Activated CD4-positive, alpha-beta T cell treated with anti-CD3 and anti-CD28 coated beads, Interleukin-2, amount 50 U/mL, for 1 hour (primary cell): ENCODE measurements around the gene EGLN3.
"Not testable (repeated sequence)": the region's sequence is repeated elsewhere in the genome, so short reads cannot be mapped to it uniquely, and the experiment has no call there.

Experiments
- DNase-seq: peaks from one replicate; pipeline ENCODE4 v3.0.0-alpha.2; 2020

The EGLN3 gene

DNA sequence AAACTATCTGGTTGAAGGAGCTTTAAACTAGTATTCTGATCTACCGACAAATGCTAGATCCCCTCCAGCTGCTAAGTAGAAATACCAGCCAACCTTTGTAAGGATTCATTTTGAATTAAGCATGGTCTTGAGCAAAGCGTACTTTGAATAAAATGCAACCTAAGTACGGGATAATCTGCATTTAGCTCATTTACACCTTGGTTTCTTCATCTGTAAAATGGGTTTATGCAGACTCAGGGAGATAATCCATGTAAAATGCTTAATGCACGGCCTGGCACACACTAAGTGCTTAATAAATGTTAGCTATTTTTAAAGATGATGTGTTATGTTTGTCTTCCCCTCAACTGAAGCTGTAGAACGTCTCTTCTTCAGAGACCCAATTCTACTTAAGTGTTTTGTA, 15.9 kb downstream of the EGLN3 start:
- DNase-seq = no peak

DNA sequence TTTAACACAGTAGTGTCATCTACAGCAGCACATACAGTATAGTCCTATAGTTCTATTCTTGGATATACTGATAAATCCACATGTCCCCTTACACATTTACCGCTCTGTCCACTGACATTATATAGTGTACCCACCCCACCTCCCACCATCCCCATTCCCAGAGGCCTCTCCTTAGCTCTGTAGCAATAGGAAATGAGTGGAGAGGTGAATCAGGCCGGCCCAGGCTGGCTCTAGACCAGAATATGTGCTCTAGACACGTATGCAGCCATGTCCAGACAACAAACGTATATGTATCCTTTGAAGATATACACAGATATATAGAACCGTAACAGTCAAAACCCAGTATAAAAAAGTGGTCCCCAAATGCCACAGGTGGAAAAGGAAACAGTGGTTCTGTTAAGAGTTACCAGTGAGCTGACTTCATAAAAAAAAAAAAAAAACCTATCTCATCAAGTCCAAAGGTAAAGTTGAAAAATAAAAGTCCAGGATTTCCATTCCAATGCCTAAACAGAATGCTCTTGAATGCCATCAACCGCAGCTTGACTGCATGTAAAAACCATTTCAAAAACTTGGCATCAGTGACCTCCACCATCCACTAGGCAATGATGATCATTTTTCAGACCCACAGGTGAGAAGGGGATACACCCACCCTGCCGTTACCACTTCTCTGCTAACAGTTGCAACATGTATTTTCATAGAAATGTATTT, 16.7 kb downstream of the EGLN3 start:
- no peak for DNase-seq

DNA sequence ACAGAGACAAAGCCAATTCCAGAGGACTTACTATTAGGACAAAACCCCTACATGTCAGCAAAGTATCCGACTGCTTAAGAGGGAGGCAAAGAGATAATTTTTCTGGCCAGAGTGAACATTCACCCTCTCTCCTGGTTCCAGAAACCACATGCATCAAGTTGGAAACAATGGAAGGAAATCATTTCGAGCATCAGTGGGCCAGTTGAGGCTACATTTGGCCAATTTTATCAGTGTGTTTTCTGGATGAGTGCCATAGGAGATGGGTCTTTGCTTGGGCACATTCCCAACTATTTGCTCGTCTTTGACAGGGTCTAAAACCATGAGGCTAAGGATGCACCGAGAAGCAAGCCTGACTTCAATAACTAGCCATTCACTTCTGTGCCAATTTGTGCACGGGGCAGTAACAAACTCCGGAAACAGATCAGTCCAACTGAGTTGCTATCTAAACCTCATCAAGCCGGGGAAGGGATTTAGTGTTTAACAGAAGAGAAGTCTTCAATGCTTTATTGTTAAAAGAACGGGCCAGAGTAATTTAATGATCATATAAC, 17.4 kb downstream of the EGLN3 start:
- no peak for DNase-seq

DNA sequence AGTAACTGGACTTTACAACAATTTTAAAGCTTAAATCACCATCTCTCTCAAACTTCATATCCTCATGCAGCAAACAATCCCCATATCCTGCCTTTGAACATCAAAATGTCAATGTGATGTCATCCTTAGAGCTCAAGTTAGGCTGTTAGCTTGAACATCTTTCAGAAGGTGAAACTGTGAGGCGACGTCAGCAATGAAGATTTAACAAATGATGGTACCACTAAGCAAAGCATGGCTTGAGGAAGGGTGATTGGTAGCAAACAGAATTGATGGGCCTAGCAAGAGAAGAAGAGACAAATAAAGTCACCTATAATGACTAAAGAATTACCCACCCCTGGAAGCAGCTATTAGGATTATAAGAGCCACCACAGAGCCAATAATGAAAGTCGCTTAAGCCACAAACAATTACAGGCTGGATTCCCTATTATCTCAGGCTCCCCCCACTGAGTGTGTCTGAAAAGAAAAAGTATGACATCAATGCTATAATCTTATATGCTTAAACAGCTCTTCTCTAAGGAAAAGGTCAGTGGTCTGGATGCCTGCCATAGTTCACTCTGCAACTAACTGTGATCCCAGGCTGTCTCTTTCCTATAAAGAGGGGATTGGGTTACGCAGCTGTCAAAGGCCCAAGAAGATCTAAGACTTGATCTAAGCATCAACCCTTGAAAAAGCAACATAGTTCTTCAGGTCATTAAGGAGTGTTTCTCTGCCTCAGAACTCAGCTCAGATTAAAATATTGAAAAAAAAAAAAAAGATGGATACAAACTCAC, 18.1 kb downstream of the EGLN3 start:
- no peak for DNase-seq

DNA sequence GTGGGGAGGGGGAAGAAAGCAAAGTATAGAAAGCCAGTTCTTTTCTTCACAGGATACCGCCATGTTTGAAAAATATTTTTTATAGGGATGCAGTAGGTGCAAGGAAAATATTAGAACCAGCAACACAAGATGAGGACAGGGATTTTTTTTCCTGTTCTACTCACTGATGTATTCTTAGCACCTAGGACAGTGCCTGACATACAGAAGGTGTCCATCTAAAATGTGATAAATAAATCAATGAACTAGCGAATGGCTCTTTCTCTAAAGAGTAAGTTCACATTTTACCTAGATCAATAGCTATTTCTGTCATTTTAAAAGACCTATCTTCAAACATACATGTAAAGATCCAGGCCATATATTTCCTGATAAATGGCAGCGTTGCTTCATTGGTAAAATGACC, 18.8 kb downstream of the EGLN3 start:
- DNase-seq = no peak

DNA sequence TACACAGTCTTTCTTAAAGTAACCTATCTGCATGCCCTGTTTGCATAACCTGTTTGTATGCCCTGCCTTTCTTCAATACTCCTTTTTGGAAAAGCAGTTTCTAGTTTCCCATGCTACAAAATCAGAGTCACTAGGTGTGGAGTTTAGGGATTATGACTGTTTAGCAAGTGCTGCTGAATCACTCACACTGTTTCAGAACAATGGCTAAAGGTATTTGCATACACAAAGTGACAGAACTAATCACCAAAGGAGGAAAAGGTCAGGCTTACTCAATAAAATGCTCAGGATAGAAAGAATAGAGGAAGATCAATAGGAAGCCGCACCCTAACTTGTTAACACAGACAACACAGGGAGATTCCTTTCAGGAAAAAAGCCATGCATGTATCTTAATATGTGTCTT, 19.4 kb downstream of the EGLN3 start:
- DNase-seq = no peak

DNA sequence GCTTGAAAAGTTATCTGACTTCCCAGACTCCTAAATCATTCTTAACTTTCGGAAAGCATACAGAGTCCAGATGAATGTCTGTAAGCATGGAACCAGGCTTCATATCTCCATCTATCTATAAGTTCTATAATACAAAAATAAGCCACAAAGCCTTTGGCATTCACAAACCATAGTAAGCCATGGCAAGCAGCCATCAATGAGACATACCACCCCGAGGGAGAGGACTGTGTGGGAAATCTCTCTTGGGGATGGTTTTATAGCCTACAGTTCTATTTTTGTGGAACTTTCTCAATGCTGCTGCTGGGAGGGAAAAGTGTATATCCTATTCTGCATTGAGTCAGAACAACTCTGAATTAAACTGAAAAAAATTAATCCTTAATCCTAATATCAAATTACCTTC, 20.4 kb downstream of the EGLN3 start:
- DNase-seq = no peak

DNA sequence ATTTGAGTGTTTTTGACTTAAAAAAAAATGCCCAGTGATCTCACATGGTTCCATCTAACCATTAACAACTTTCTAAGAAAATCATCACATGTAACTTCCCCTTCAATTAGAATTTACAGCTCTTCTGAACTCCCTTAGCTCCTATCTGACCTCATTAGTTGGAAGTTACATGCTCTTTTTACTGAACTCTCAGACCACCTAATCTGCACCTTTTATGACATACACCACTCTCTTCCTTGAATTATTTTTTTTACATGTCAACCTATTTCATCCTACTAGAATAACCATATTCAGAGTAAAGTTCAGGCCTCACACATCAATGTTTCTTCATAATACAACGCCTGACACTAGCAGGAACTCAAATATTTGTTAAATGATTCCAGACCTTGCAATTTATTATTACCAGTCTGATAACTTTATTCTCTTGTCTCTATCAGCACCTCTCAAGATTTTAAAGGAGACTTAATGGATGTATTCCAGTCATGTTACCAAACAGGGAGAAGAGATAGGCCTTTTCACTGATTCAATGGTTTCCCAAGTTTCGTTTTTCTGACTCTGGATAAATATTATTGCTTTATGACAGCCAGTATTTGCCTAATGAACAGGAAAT, 21.0 kb downstream of the EGLN3 start:
- DNase-seq = no peak

DNA sequence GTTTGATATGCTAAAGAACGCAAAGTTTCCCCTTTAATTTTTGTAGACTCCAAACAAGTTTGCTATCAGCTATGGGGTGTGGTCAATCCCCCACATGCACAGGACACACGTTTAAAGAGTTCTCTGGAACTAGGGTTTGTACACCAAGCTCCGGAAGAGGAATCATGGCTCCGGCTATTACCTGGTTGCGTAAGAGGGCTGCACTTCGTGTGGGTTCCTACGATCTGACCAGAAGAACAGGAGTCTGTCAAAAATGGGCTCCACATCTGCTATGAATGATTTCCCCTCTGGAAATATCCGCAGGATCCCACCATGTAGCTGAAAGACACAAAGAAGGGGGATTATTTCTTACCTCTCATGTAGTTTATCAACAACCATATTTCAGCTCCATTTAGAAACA, 22.0 kb downstream of the EGLN3 start:
- DNase-seq = no peak

DNA sequence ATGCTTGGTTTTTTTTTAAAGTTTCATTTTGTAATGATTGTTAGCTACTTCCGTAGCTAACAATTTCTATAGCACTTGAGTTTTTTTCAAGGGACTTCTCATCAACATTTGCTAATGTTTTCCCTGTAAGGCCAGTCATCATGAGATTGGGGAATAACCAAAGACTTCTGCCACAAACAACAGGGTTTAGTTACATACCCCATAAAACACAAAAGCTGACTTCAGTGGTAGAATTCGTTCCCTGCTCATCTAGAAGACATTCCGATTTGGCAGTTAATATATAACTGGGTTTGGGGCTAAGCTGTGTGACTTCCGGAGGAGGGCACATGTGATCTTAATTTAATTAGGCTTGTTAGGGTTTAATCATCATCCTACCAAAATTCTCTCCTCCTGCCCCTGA, 22.9 kb downstream of the EGLN3 start:
- no peak for DNase-seq

DNA sequence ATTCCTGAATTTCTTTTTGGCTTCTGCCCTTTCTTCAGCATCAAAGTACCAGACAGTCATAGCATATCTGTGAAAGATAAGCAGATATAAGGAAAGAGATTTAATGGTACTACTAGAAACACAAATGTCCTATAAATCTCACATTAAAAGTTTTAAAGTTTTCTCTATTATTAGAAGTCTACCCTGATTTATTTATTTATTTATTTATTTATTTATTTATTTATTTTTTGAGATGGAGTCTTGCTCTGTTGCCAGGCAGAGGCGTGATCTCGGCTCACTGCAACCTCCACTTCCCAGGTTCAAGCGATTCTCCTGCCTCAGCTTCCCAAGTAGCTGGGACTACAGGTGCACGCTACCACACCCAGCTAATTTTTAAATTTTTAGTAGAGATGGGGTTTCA, 23.9 kb downstream of the EGLN3 start:
- DNase-seq = not testable (repeated sequence)

DNA sequence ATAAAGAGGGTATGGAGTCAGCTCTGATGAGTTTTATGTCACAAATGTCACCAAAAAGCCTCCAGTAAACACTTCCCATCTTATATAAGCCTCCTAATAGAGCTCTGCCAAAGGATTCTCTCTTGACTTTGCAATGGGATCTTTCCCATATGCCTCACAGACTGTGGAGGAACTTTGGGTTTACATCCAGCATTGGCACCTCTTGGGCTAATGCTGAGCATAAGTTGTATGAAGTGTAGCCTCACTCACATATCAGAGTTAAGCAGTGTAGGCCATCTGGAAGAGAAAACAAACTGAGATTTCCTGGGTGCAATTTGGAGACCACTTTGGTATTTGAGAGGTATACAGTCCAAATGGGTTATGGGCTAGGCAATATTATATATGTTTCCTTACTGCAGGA, 24.9 kb downstream of the EGLN3 start:
- no peak for DNase-seq

DNA sequence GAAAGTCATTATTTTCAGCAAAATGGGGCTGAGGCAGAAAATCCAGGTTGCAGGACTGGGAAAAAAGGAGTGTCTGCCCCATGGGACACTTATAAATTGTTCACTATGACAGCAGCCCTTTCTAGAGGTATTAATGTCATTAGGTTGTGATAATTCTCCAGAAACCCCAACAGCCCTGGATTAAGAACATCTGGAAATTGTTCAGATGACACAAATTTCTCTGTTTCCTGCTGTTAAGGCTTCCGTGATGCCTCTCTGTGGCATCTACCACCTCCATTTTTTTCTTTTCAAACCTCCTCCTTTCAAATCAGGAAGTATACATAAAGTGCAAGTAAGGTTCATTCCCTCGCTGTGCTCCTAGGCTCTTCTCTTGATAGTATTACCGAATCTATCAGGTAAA, 25.6 kb downstream of the EGLN3 start:
- DNase-seq = no peak

DNA sequence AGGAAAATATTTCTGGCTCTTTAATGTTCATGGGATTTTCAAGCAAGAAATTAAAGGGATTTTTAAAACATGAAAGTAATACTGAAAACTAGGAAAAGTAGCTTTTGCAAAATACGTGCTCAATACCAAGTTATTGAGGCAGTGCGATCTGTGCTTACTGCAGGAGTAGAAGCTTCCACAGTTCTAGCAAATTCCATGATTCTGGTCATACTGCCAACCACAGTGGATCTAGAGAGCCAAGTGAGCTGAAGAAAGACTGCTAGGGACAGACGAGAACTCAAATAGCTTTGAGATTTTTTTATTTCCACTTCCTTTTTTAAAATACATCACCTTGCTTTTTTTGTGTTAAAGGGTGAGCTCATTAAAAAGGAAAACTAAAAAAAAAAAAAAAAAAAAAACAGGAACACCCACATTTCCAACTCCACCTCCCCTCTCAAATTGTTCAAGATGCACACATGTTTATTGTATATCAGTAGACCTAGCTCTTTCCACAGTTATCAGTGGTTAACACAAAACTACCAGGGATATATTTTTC, 26.2 kb downstream of the EGLN3 start:
- DNase-seq = no peak

DNA sequence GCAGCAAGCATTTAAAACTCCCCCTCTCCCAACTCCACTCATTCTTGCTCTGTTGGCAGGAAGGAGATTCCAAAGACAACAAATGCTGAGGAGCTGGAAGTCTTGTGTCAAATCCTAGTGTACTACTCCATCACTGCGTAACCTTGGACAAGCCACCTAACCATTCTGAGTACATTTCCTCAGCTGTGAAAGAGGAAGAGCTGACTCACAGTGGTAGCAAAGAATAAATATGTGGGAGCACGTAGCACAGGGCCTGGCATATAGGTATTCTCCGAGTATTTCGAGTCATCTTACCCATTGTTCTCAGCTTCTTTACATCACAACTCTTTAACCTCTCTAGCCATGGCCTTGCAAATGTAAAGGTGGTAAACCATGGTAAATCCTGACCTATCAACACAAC, 28.7 kb downstream of the EGLN3 start:
- no peak for DNase-seq

DNA sequence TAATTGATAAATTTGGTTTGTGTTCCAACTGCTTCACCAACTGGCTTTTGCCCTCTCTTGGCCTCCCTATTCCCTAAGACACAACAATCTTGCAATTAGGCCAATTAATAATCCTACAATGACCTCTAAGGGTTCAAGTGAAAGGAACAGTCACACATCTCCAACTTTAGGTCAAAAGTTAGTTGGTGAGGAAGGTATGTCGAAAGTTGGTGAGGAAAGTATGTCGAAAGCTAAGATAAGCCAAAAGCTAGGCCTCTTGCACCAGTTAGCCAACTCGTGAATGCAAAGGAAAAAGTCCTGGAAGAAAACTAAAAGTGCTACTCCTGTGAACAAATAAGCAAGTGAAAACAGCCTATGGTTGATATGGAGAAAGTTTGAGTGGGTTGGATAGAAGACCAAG, 32.6 kb downstream of the EGLN3 start:
- DNase-seq = no peak

DNA sequence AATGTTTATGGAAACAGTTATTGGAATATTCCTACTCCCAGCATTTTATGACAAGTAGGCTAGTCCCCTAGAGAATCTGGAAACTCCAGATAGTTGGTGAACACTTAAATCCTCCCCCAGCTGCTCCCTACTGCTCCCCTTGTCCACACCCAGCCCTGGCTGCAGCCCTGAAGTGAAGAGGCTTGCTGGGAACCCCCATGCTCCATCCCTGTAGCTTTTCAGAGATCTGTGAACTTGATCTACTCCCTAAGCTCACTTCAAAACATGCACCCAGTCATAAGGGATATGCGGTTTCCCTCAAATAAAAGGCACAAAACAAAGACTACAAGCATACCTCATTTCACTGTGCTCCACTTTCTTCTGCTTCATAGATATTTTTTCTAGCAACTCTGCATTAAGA, 33.2 kb downstream of the EGLN3 start:
- DNase-seq = no peak

DNA sequence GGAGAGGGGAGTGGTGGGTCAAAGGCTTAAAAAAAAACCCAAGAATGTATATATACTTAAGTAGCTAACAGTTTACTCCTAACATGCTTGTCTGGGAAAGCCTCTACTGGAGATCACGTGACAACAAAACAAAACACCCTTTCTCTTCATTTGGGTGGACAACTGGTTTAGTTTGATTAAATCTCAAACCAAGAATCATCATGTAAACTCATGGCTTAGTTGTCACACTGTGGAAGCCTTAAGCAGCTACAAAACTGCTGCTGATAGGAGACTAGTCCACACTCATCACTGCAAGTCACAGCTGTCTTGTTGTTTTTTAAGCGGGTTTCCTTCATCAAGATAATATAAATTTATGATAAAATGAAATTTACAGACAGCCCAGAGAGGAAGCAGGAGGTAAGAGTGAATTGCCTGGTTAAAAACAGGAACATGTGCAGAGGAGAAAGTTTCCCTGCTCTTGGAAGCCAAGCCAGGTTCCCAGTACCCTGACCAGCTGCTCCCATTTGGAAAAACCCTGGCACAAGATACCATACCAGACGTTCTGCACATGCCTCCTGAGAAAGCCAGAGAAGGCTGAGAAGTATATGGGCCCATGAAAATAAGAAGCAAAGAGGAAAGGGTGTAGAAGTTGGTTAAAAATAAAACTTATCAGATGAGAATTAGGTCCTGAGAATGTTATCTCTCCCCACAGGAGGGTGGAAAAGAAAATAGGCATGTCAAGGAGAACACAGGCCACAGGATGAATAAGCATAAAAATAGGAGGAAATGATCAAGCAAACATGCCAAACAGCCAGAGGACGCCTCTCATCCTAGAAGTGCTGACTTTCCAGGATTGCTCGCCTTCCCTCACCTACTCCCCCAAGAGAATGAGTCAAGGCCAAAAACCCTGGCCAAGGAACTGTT, 34.0 kb downstream of the EGLN3 start:
- DNase-seq = no peak

DNA sequence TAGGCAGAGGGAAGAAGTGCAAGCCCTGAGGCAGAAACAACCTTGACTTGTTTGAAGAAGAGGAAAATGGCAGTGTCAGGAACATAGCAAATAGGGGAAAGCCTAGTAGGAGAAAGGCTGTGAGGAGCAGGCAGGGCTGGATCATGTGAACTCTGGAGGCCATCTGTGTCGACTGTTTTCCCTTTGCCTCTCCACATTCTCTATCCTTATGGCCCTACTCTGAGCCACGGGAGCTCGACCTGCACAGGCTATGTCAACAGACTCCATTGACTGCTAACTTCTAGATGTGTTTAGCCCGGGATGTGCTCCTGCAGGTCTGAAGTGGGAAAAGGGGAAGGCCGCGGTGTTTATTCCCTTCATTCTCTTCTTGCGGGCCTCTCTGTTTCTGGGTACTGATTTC, 35.2 kb downstream of the EGLN3 start:
- no peak for DNase-seq

DNA sequence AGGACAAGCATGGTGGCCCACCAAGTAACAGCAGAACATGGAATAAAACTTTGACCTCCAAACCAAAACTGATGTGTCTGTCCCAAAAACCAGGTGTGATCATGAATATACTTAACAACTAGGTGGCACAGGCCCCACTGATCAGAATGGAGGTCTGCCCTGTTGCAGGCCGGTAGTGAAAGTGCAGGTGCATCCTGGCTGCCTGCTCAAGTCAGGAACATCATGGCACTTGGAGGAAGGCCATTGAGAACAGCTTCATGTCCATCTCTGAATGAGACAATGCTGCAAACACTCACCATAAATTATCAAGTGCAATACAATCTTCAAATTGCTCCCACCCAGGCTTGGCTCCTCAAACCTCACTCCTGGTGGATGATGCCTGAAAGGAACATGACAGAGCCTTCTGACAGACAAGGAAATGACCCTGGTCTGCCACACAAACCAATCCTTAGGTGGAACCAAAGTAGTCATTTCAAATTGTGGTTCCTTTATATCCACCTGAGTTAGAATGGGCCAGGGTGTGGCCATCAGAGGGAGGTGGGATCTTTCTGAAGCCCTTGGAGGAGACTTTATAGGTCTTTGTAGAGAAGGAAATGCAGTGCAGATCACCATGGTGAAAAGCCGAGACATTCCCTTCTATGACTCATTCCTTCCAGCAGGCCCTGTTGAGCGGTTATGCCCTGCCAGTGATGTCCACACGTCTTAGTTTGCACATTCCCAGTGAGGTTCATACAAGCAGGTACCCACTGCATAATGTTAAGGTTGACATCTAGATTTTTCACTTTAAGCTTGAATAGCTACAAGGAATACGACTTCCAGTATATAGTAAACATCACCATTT, 36.0 kb downstream of the EGLN3 start:
- no peak for DNase-seq

DNA sequence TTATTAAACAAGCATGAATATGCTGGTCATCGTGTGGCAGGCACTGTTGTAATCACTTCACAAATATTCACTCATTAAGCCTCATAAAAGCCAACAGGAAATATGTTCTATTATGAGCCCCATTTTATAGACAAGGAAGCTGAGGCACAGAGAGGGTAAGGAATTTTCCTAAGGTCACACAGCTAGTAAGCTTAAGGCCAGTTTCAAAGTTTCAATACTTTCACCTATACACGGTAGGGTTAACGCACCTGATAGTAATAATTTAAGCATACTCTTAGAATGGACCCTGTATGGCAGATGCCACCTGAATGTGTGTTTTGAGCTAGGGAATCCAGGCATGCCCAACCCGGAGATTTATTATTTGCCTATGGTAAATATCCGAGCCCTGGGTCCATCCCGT, 39.8 kb downstream of the EGLN3 start:
- no peak for DNase-seq

DNA sequence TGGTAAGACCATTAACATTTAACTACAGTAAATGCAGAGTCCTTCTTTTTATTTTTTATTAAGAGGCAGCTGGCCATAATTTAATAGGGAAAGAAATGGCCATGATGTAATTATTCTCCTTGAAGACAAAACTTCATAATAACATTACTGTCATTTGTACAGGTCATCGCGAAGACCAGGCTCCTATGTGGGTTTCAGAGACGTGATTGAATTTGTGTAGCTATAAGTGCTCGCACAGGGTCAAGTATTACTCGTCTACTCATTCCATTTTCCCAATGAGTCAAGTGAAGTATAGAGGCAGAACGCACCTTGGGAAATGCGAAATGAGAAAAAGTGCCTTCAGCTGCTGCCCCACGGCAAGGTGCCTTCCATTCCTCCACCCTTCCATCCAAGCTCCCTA, 40.4 kb downstream of the EGLN3 start:
- DNase-seq = no peak
